ENCODE data around the gene GIMAP2.

Gene GIMAP2

GRCh38 chr7:150716368-150716767 lies 30.9 kb downstream of the GIMAP2 start, which contains the start of gene GIMAP1:
Gene GIMAP1 (plus strand): TSS chr7:150716613. CDS start chr7:150719048, 2,435 bp downstream.
- TF ChIP-seq, protein P1, sequence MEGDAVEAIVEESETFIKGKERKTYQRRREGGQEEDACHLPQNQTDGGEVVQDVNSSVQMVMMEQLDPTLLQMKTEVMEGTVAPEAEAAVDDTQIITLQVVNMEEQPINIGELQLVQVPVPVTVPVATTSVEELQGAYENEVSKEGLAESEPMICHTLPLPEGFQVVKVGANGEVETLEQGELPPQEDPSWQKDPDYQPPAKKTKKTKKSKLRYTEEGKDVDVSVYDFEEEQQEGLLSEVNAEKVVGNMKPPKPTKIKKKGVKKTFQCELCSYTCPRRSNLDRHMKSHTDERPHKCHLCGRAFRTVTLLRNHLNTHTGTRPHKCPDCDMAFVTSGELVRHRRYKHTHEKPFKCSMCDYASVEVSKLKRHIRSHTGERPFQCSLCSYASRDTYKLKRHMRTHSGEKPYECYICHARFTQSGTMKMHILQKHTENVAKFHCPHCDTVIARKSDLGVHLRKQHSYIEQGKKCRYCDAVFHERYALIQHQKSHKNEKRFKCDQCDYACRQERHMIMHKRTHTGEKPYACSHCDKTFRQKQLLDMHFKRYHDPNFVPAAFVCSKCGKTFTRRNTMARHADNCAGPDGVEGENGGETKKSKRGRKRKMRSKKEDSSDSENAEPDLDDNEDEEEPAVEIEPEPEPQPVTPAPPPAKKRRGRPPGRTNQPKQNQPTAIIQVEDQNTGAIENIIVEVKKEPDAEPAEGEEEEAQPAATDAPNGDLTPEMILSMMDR (IDR thresholded peaks at IDR 0.05; ENCODE audit: borderline replicate concordance, control extremely low read depth, extremely low read depth, insufficient read depth, missing control alignments): no peak
- peak; percentile 47 for DNase-seq (ENCODE audit: low spot score)
- in situ Hi-C loops (cut with MboI; ENCODE audit: low sequenced_read_pairs, unreplicated experiment): no loop called here

- TF ChIP-seq, protein P1 (IDR thresholded peaks at IDR 0.05; ENCODE audit: borderline replicate concordance, control extremely low read depth, extremely low read depth, insufficient read depth, missing control alignments): no peak
- no peak for DNase-seq (ENCODE audit: low spot score)
- in situ Hi-C loops (cut with MboI; ENCODE audit: low sequenced_read_pairs, unreplicated experiment): no loop called here
These were observed 31.4 kb downstream of the GIMAP2 start for GRCh38 chr7:150716939-150717338.

GRCh38 chr7:150717814-150718420 lies 32.4 kb downstream of the GIMAP2 start:
- in situ Hi-C loops (cut with MboI; ENCODE audit: low sequenced_read_pairs, unreplicated experiment): no loop called here
- TF ChIP-seq, protein P1 (IDR thresholded peaks at IDR 0.05; ENCODE audit: borderline replicate concordance, control extremely low read depth, extremely low read depth, insufficient read depth, missing control alignments): no peak
- no peak for DNase-seq (ENCODE audit: low spot score)

GRCh38 chr7:150719436-150719835 lies 33.9 kb downstream of the GIMAP2 start:
- in situ Hi-C loops (cut with MboI; ENCODE audit: low sequenced_read_pairs, unreplicated experiment): no loop called here
- DNase-seq (ENCODE audit: low spot score): no peak
- TF ChIP-seq, protein P1 (IDR thresholded peaks at IDR 0.05; ENCODE audit: borderline replicate concordance, control extremely low read depth, extremely low read depth, insufficient read depth, missing control alignments): no peak

GRCh38 chr7:150719960-150720891 lies 34.7 kb downstream of the GIMAP2 start:
- peak; percentile 12 for DNase-seq (ENCODE audit: low spot score)
- TF ChIP-seq, protein P1 (IDR thresholded peaks at IDR 0.05; ENCODE audit: borderline replicate concordance, control extremely low read depth, extremely low read depth, insufficient read depth, missing control alignments): no peak
- in situ Hi-C loops (cut with MboI; ENCODE audit: low sequenced_read_pairs, unreplicated experiment): no loop called here

DNA sequence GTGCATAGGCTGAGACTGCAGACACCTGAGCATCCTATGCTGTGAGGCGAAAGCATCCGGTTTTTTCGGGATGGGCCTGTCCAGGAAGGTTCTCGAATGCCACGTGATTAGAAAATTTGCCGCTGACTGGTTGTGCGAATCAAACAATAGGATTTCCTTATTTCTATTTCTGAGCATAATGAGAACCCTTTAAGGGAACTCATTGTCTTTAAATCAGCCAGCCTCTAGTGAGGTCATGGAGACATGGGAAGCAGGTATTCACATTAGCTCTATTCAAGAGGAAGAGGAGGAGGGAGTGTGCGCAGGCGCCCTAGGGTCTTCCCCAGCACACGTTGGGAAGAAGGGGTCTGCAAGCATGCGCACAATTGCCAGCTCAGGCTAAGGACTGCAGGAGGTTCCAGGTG lies 36.5 kb downstream of the GIMAP2 start:
- peak; percentile 8 for DNase-seq (ENCODE audit: low spot score)
- in situ Hi-C loops (cut with MboI; ENCODE audit: low sequenced_read_pairs, unreplicated experiment): no loop called here
- TF ChIP-seq, protein P1 (IDR thresholded peaks at IDR 0.05; ENCODE audit: borderline replicate concordance, control extremely low read depth, extremely low read depth, insufficient read depth, missing control alignments): no peak
